Mesenchymal stem cell (in vitro differentiated cells and primary cell): Measurements from ENCODE around the gene KCNK18.

Experiments used
- DNase-seq: peaks from one replicate; pipeline ENCODE4 v3.0.0-alpha.2; 2013
- H2AFZ ChIP-seq: one replicate; pipeline ENCODE4 v1.6.1; 2013; ENCODE audit warnings: low read depth, mild to moderate bottlenecking, control low read depth, inconsistent platforms, low read length, moderate library complexity
- H2AK5ac ChIP-seq: 2 replicates; pipeline ENCODE4 v1.6.1; 2013; ENCODE audit warnings: low read length, moderate library complexity, mild to moderate bottlenecking, inconsistent platforms; ENCODE audit not compliant: severe bottlenecking
- H2BK120ac ChIP-seq: one replicate; pipeline ENCODE4 v1.6.1; 2013; ENCODE audit warnings: low read depth, mild to moderate bottlenecking, inconsistent platforms, low read length, moderate library complexity
- H2BK12ac ChIP-seq, 2 experiments: one replicate each; pipeline ENCODE4 v1.6.1; 2013; ENCODE audit warnings: inconsistent platforms in 2 of 2, low read length in 2 of 2, mild to moderate bottlenecking in 2 of 2, moderate library complexity in 2 of 2, control low read depth in 1 of 2
- H2BK15ac ChIP-seq: one replicate; pipeline ENCODE4 v1.6.1; 2013; ENCODE audit warnings: mild to moderate bottlenecking, low read depth, inconsistent platforms; ENCODE audit not compliant: poor library complexity, severe bottlenecking
- H2BK5ac ChIP-seq: 2 replicates; pipeline ENCODE4 v1.6.1; 2013; ENCODE audit warnings: low read depth, mild to moderate bottlenecking, low read length, control low read depth, inconsistent platforms; ENCODE audit not compliant: poor library complexity, severe bottlenecking
- H3K14ac ChIP-seq, 2 experiments: one replicate each; pipeline ENCODE4 v1.6.1; 2013; ENCODE audit warnings: inconsistent platforms in 2 of 2, low read length in 2 of 2, control low read depth in 1 of 2, mild to moderate bottlenecking in 1 of 2, moderate library complexity in 1 of 2
- H3K18ac ChIP-seq, 2 experiments: one replicate each; pipeline ENCODE4 v1.6.1; 2013; ENCODE audit warnings: inconsistent platforms in 2 of 2, low read length in 2 of 2, control low read depth in 1 of 2, low read depth in 1 of 2, mild to moderate bottlenecking in 1 of 2
- H3K23ac ChIP-seq, 2 experiments: one replicate each; pipeline ENCODE4 v1.6.1; 2013; ENCODE audit warnings: inconsistent platforms in 2 of 2, low read length in 2 of 2, mild to moderate bottlenecking in 2 of 2, moderate library complexity in 2 of 2, control low read depth in 1 of 2
- H3K27ac ChIP-seq: 2 replicates; pipeline ENCODE4 v1.5.1; 2013; ENCODE audit warnings: mild to moderate bottlenecking, moderate library complexity, low read length, control low read depth, inconsistent platforms; ENCODE audit not compliant: poor library complexity, severe bottlenecking
- H3K27me3 ChIP-seq, 2 experiments: 2 replicates each; pipeline versions ENCODE4 v1.6.1 to v1.7.0; 2013; ENCODE audit warnings: low read length in 2 of 2, mild to moderate bottlenecking in 2 of 2, moderate library complexity in 2 of 2, control low read depth in 1 of 2, inconsistent platforms in 1 of 2; ENCODE audit not compliant: control insufficient read depth in 1 of 2, insufficient read depth in 1 of 2
- H3K36me3 ChIP-seq, 2 experiments: 2 replicates each; pipeline versions ENCODE4 v1.6.1 to v1.7.0; 2013; ENCODE audit warnings: low read length in 2 of 2, control low read depth in 1 of 2, inconsistent platforms in 1 of 2, low read depth in 1 of 2, mild to moderate bottlenecking in 1 of 2; ENCODE audit not compliant: insufficient read depth in 2 of 2, control insufficient read depth in 1 of 2
- H3K4ac ChIP-seq, 2 experiments: one replicate each; pipeline ENCODE4 v1.6.1; 2013; ENCODE audit warnings: inconsistent platforms in 2 of 2, low read length in 2 of 2, mild to moderate bottlenecking in 2 of 2, moderate library complexity in 2 of 2, control low read depth in 1 of 2, low read depth in 1 of 2
- H3K4me1 ChIP-seq: 2 replicates; pipeline ENCODE4 v1.6.1; 2013; ENCODE audit warnings: low read depth, low read length, control low read depth; ENCODE audit not compliant: control insufficient read depth, insufficient read depth
- H3K4me2 ChIP-seq: 2 replicates; pipeline ENCODE4 v1.6.1; 2013; ENCODE audit warnings: low read length, mild to moderate bottlenecking, inconsistent platforms; ENCODE audit not compliant: poor library complexity, severe bottlenecking
- H3K4me3 ChIP-seq, 2 experiments: 2 replicates each; pipeline versions ENCODE4 v1.5.1 to v1.7.0; 2013; ENCODE audit warnings: low read length in 2 of 2, mild to moderate bottlenecking in 2 of 2, control low read depth in 1 of 2, low read depth in 1 of 2; ENCODE audit not compliant: insufficient read depth in 1 of 2
- H3K79me1 ChIP-seq: replicated peaks from 2 replicates; pipeline ENCODE4 v1.6.1; 2013; ENCODE audit warnings: mild to moderate bottlenecking, control low read depth, low read length, inconsistent platforms; ENCODE audit not compliant: poor library complexity, severe bottlenecking
- H3K9ac ChIP-seq: 2 replicates; pipeline ENCODE4 v1.7.0; 2013; ENCODE audit warnings: mild to moderate bottlenecking, low read length, moderate library complexity
- H3K9me3 ChIP-seq: 2 replicates; pipeline ENCODE4 v1.7.0; 2013; ENCODE audit warnings: mild to moderate bottlenecking, low read length; ENCODE audit not compliant: control insufficient read depth
- H4K8ac ChIP-seq: one replicate; pipeline ENCODE4 v1.6.1; 2013; ENCODE audit warnings: inconsistent platforms, mild to moderate bottlenecking, low read length, moderate library complexity
- H4K91ac ChIP-seq: one replicate; pipeline ENCODE4 v1.6.1; 2013; ENCODE audit warnings: mild to moderate bottlenecking, low read length, inconsistent platforms
- WGBS: methylation state at CpG from one replicate; pipeline ENCODE4 v1.1.7; 2013; ENCODE audit warnings: mixed read lengths; 5-methylcytosine and 5-hydroxymethylcytosine counted together

Gene KCNK18

GRCh38 chr10:117221156-117221711, 23.9 kb downstream of the KCNK18 start:
- H2BK15ac ChIP-seq = no peak overlapping the region
- no peak overlapping the region for H3K27ac ChIP-seq
- H2BK12ac ChIP-seq = no peak overlapping the region
- H2BK120ac ChIP-seq = no peak overlapping the region
- no peaks in the 10 kb centered on the region for H3K79me1 ChIP-seq
- no peak overlapping the region for H3K9ac ChIP-seq
- H4K8ac ChIP-seq = no peak overlapping the region
- no peak overlapping the region for H3K4me3 ChIP-seq
- H2BK5ac ChIP-seq = no peak overlapping the region
- H3K18ac ChIP-seq = no peak overlapping the region
- H3K36me3 ChIP-seq = no peaks in the 10 kb centered on the region
- no peak overlapping the region for H2AK5ac ChIP-seq
- no peak overlapping the region for H3K4ac ChIP-seq
- H3K4me2 ChIP-seq = no peak overlapping the region
- H3K23ac ChIP-seq = no peak overlapping the region
- H3K4me1 ChIP-seq = peaks cover 15% of the 10 kb centered on the region
- H3K27me3 ChIP-seq = peaks cover 39 to 86% of the 10 kb centered on the region in 2 experiments
- no peak for DNase-seq
- no peak overlapping the region for H3K14ac ChIP-seq
- WGBS = 33% methylated on average over 10 of the region's 10 CpGs
- no peaks in the 10 kb centered on the region for H3K9me3 ChIP-seq
- no peak overlapping the region for H4K91ac ChIP-seq
- H2AFZ ChIP-seq = no peak overlapping the region

GRCh38 chr10:117222552-117222951, 25.3 kb downstream of the KCNK18 start:
- peaks cover 4% of the 10 kb centered on the region for H3K4me1 ChIP-seq
- H3K79me1 ChIP-seq = no peaks in the 10 kb centered on the region
- no peak overlapping the region for H3K18ac ChIP-seq
- no peak overlapping the region for H4K91ac ChIP-seq
- H3K9me3 ChIP-seq = no peaks in the 10 kb centered on the region
- H2AFZ ChIP-seq = no peak overlapping the region
- H2BK5ac ChIP-seq = no peak overlapping the region
- no peak overlapping the region for H3K9ac ChIP-seq
- no peak for DNase-seq
- H3K4ac ChIP-seq = no peak overlapping the region
- no peak overlapping the region for H3K4me2 ChIP-seq
- no peak overlapping the region for H2AK5ac ChIP-seq
- H3K4me3 ChIP-seq = no peak overlapping the region
- H2BK120ac ChIP-seq = no peak overlapping the region
- H4K8ac ChIP-seq = no peak overlapping the region
- WGBS = 90% methylated on average over 3 of the region's 5 CpGs
- H3K27ac ChIP-seq = no peak overlapping the region
- no peak overlapping the region for H3K14ac ChIP-seq
- no peaks in the 10 kb centered on the region for H3K36me3 ChIP-seq
- H3K23ac ChIP-seq = no peak overlapping the region
- H3K27me3 ChIP-seq = peaks cover 43 to 87% of the 10 kb centered on the region in 2 experiments
- no peak overlapping the region for H2BK15ac ChIP-seq
- no peak overlapping the region for H2BK12ac ChIP-seq

- Histone ChIP-seq H4K8ac (no peak overlapping the region), H4K91ac (no peak overlapping the region), H2BK15ac (no peak overlapping the region), H2AFZ (no peak overlapping the region), H3K9ac (no peak overlapping the region), H3K4me2 (no peak overlapping the region), H3K14ac (no peak overlapping the region), H2BK12ac (no peak overlapping the region), H2BK5ac (no peak overlapping the region), H3K36me3 (no peaks in the 10 kb centered on the region), H3K9me3 (no peaks in the 10 kb centered on the region), H2AK5ac (no peak overlapping the region), H3K27ac (no peak overlapping the region), H3K4me1 (peaks cover 4% of the 10 kb centered on the region), H2BK120ac (no peak overlapping the region), H3K23ac (no peak overlapping the region), H3K18ac (no peak overlapping the region), H3K4ac (no peak overlapping the region), H3K4me3 (no peak overlapping the region), H3K27me3 (peaks cover 44 to 87% of the 10 kb centered on the region in 2 experiments), H3K79me1 (no peaks in the 10 kb centered on the region)
- 83% methylated on average over 4 of the region's 4 CpGs for WGBS
- DNase-seq = no peak
Observed at GRCh38 chr10:117222976-117223692, 25.8 kb downstream of the KCNK18 start.

GRCh38 chr10:117223693-117224430, 26.6 kb downstream of the KCNK18 start:
- H2BK120ac ChIP-seq = no peak overlapping the region
- H3K14ac ChIP-seq = no peak overlapping the region
- H3K36me3 ChIP-seq = no peaks in the 10 kb centered on the region
- H2AFZ ChIP-seq = no peak overlapping the region
- H3K79me1 ChIP-seq = no peaks in the 10 kb centered on the region
- no peak overlapping the region for H3K18ac ChIP-seq
- H2AK5ac ChIP-seq = no peak overlapping the region
- no peak overlapping the region for H2BK15ac ChIP-seq
- WGBS = 73% methylated on average over 7 of the region's 7 CpGs
- no peak for DNase-seq
- no peak overlapping the region for H4K91ac ChIP-seq
- no peak overlapping the region for H4K8ac ChIP-seq
- H3K4me1 ChIP-seq = peaks cover 4% of the 10 kb centered on the region
- H3K27ac ChIP-seq = no peak overlapping the region
- H3K27me3 ChIP-seq = peaks cover 46 to 89% of the 10 kb centered on the region in 2 experiments
- H3K9me3 ChIP-seq = no peaks in the 10 kb centered on the region
- H3K9ac ChIP-seq = no peak overlapping the region
- no peak overlapping the region for H3K4ac ChIP-seq
- H2BK5ac ChIP-seq = no peak overlapping the region
- no peak overlapping the region for H3K4me2 ChIP-seq
- no peak overlapping the region for H3K4me3 ChIP-seq
- no peak overlapping the region for H3K23ac ChIP-seq
- no peak overlapping the region for H2BK12ac ChIP-seq
